ENCODE results near the gene DCLK2. TPM values are rescaled to one million over a fixed set of nuclear protein-coding genes. Genes with fewer than 3 reads are reported as not detected.

DCLK2 gene
- total and polyA plus RNA-seq, 9 donors, result 4.4 to 9.8 (median 7.2) TPM

GRCh38 chr4:150131581-150132228 lies 53.5 kb downstream of the DCLK2 start:
- 100% methylated on average over 1 of the region's 1 CpG for WGBS, 3 donors
- H3K4me1 ChIP-seq (ENCODE audit: insufficient read depth), result no peaks in the 10 kb centered on the region

GRCh38 chr4:150133605-150134004 lies 55.4 kb downstream of the DCLK2 start:
- Histone ChIP-seq H3K36me3 (no peaks in the 10 kb centered on the region), H3K27me3 (no peaks in the 10 kb centered on the region), H3K4me3 (no peak overlapping the region), H3K4me1 (ENCODE audit: insufficient read depth) (no peaks in the 10 kb centered on the region), H3K9me3 (no peaks in the 10 kb centered on the region), H3K27ac (no peak overlapping the region)
- TF ChIP-seq POLR2A (IDR thresholded peaks at IDR 0.05) (no peak), CTCF (IDR thresholded peaks at IDR 0.05) (no peak), EP300 (IDR thresholded peaks at IDR 0.05) (no peak)
- DNase-seq, result no peak
- intact Hi-C loops (cut with DNase I), result no loop called here

More at GRCh38 chr4:150131581-150132228, 53.5 kb downstream of the DCLK2 start:
- Histone ChIP-seq H3K27ac (no peak overlapping the region), H3K27me3 (no peaks in the 10 kb centered on the region), H3K4me3 (no peak overlapping the region), H3K36me3 (no peaks in the 10 kb centered on the region), H3K9me3 (no peaks in the 10 kb centered on the region)
- intact Hi-C loops (cut with DNase I), result no loop called here
- TF ChIP-seq CTCF (IDR thresholded peaks at IDR 0.05) (no peak), EP300 (IDR thresholded peaks at IDR 0.05) (no peak), POLR2A (IDR thresholded peaks at IDR 0.05) (no peak)
- no peak for DNase-seq

DNA sequence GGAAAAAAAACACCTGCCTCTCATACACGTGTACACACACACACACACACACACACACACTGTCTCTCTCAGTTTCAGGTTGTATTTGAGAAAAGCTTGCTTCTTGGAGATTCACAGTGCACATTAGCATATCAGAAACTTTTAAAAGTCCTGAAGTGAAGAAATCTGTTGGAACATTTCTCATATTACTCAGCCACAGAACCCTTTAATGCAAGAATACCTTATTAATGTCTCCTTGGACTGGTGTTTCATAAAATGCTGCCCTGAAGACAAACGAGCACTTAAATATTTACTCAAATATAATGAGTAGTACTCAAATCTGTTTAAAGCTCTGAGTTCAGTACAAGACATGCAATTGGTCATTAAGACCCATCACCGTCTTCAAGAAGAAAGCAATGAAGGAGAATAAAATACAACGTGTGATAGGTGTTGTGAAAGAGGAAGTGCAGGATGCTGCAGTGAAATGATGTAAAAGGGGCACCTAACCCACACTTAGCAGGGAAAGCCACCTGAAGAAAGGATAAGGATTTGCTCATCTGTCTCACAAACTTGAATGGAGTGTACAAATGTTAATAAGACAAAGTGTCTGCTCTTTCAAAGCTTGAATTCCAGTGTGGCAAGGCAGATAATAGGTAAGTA lies 57.0 kb downstream of the DCLK2 start:
- no peak for DNase-seq
- no peaks in the 10 kb centered on the region for H3K9me3 ChIP-seq
- WGBS, 3 donors, result 68 to 76% (median 69%) methylated on average over 4 of the region's 4 CpGs
- no peak overlapping the region for H3K27ac ChIP-seq
- H3K4me1 ChIP-seq (ENCODE audit: insufficient read depth), result no peaks in the 10 kb centered on the region
- no peaks in the 10 kb centered on the region for H3K36me3 ChIP-seq
- no peak overlapping the region for H3K4me3 ChIP-seq
- intact Hi-C loops (cut with DNase I), result no loop called here
- H3K27me3 ChIP-seq, result no peaks in the 10 kb centered on the region
- no peak for TF ChIP-seq POLR2A (IDR thresholded peaks at IDR 0.05)
- no peak for TF ChIP-seq EP300 (IDR thresholded peaks at IDR 0.05)
- no peak for TF ChIP-seq CTCF (IDR thresholded peaks at IDR 0.05)

DNA sequence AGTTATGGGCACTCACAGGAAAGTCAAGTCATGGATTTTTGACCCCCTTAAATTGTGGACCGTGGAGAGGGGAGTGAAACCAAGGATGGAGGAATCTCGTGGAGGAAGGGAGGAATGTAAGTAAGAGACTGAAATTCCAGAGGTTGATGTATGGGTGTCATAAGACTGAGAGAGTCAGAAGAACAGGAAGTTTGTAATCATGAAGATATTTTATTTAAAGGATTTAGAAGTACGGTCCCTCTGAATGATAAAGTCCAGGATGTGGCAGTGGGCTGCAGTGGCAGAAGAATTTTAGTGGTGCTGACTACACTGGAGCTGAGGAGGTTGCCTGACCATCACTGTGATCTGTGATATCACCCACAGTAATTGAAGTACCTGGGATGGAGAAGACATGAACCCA lies 57.8 kb downstream of the DCLK2 start:
- Histone ChIP-seq H3K4me1 (ENCODE audit: insufficient read depth) (no peaks in the 10 kb centered on the region), H3K36me3 (no peaks in the 10 kb centered on the region), H3K4me3 (no peak overlapping the region), H3K27me3 (no peaks in the 10 kb centered on the region), H3K9me3 (no peaks in the 10 kb centered on the region), H3K27ac (no peak overlapping the region)
- 70 to 80% (median 77%) methylated on average over 3 of the region's 3 CpGs for WGBS, 3 donors
- no peak for DNase-seq
- intact Hi-C loops (cut with DNase I), result no loop called here
- no peak for TF ChIP-seq CTCF (IDR thresholded peaks at IDR 0.05)
- no peak for TF ChIP-seq EP300 (IDR thresholded peaks at IDR 0.05)
- TF ChIP-seq POLR2A (IDR thresholded peaks at IDR 0.05), result no peak

Measured in ovary (tissue), 9 donors.